OCI-LY1 (cell line): ENCODE data around the gene ATP13A4.

Experiments used
- H2AFZ ChIP-seq: fragments of 200-600 bp; sonication (generic), shearing (Covaris generic); 2 replicates; pipeline ENCODE4 v1.6.0; 2014; ENCODE audit warnings: antibody characterized with exemption, mild to moderate bottlenecking, low read length
- H3F3A ChIP-seq: fragments of 200-600 bp; sonication (generic), shearing (Covaris generic); 2 replicates; pipeline ENCODE4 v1.6.0; 2014; ENCODE audit warnings: mild to moderate bottlenecking, antibody characterized with exemption, low read length, moderate library complexity; ENCODE audit not compliant: insufficient read depth
- H3K27ac ChIP-seq: fragments of 200-600 bp; sonication (generic); 2 replicates; pipeline ENCODE4 v1.5.1; 2014; ENCODE audit warnings: low read length, mixed run types, mild to moderate bottlenecking, low read depth; ENCODE audit not compliant: poor library complexity, severe bottlenecking
- H3K27me3 ChIP-seq: fragments of 200-600 bp; sonication (generic); 2 replicates; pipeline ENCODE4 v1.6.0; 2014; ENCODE audit warnings: antibody characterized with exemption, mild to moderate bottlenecking, low read length, moderate library complexity; ENCODE audit not compliant: insufficient read depth
- H3K36me3 ChIP-seq: fragments of 200-600 bp; sonication (generic); 2 replicates; pipeline ENCODE4 v1.6.1; 2014; ENCODE audit warnings: mild to moderate bottlenecking, antibody characterized with exemption, low read length, moderate library complexity, mixed read lengths; ENCODE audit not compliant: insufficient read depth
- H3K4me1 ChIP-seq: fragments of 200-600 bp; sonication (generic); 2 replicates; pipeline ENCODE4 v1.5.1; 2014; ENCODE audit warnings: mild to moderate bottlenecking, low read length, moderate library complexity; ENCODE audit not compliant: insufficient read depth, severe bottlenecking
- H3K4me2 ChIP-seq: fragments of 200-600 bp; sonication (generic), shearing (Covaris generic); 2 replicates; pipeline ENCODE4 v1.6.1; 2014; ENCODE audit warnings: low read length
- H3K4me3 ChIP-seq: fragments of 200-600 bp; sonication (generic); 2 replicates; pipeline ENCODE4 v1.5.1; 2014; ENCODE audit warnings: low read length, low read depth, mild to moderate bottlenecking, mixed read lengths; ENCODE audit not compliant: poor library complexity, severe bottlenecking
- H3K79me2 ChIP-seq: fragments of 200-600 bp; shearing (Covaris generic); 2 replicates; pipeline ENCODE4 v1.6.1; 2016; ENCODE audit warnings: mixed run types, low read length, mixed read lengths; ENCODE audit not compliant: insufficient read depth
- H3K9ac ChIP-seq: fragments of 200-600 bp; sonication (generic), shearing (Covaris generic); 2 replicates; pipeline ENCODE4 v1.6.1; 2014; ENCODE audit warnings: mild to moderate bottlenecking, low read length, mixed read lengths
- H3K9me2 ChIP-seq: fragments of 200-600 bp; sonication (generic), shearing (Covaris generic); 2 replicates; pipeline ENCODE4 v1.6.1; 2014; ENCODE audit warnings: low read depth, mild to moderate bottlenecking, low read length, mixed read lengths
- H3K9me3 ChIP-seq: fragments of 200-600 bp; shearing (Covaris generic); 2 replicates; pipeline ENCODE4 v1.6.1; 2014; ENCODE audit warnings: low read length, mixed read lengths
- H4K20me1 ChIP-seq: fragments of 200-600 bp; sonication (generic), shearing (Covaris generic); 2 replicates; pipeline ENCODE4 v1.6.0; 2016; ENCODE audit warnings: mild to moderate bottlenecking, low read length; ENCODE audit not compliant: insufficient read depth
- EZH2 ChIP-seq: fragments of 200-600 bp; sonication (generic), shearing (Covaris generic); IDR thresholded peaks from 2 replicates; pipeline ENCODE4 v1.8.0; 2017; ENCODE audit warnings: borderline replicate concordance, mixed run types, mild to moderate bottlenecking, antibody characterized with exemption, low read length, moderate library complexity, mixed read lengths
- TF ChIP-seq, protein P1 (sequence below): fragments of 200-600 bp; sonication (generic), shearing (Covaris generic); IDR thresholded peaks from 2 replicates; pipeline ENCODE4 v1.5.1; 2017; ENCODE audit warnings: mild to moderate bottlenecking, antibody characterized with exemption, low read length, moderate library complexity, mixed read lengths

The ATP13A4 gene

GRCh38 chr3:193498215-193498614 is 56.5 kb downstream of the ATP13A4 start:
- Histone ChIP-seq H3K36me3 (no peaks in the 10 kb centered on the region), H4K20me1 (no peaks in the 10 kb centered on the region), H3K4me3 (no peak overlapping the region), H3K27ac (no peak overlapping the region), H2AFZ (no peak overlapping the region), H3K9me3 (no peaks in the 10 kb centered on the region), H3K9ac (no peak overlapping the region), H3K4me2 (no peak overlapping the region), H3K4me1 (no peaks in the 10 kb centered on the region), H3K9me2 (no peaks in the 10 kb centered on the region), H3K27me3 (no peaks in the 10 kb centered on the region), H3K79me2 (no peaks in the 10 kb centered on the region), H3F3A (no peaks in the 10 kb centered on the region)
- TF ChIP-seq, protein P1, sequence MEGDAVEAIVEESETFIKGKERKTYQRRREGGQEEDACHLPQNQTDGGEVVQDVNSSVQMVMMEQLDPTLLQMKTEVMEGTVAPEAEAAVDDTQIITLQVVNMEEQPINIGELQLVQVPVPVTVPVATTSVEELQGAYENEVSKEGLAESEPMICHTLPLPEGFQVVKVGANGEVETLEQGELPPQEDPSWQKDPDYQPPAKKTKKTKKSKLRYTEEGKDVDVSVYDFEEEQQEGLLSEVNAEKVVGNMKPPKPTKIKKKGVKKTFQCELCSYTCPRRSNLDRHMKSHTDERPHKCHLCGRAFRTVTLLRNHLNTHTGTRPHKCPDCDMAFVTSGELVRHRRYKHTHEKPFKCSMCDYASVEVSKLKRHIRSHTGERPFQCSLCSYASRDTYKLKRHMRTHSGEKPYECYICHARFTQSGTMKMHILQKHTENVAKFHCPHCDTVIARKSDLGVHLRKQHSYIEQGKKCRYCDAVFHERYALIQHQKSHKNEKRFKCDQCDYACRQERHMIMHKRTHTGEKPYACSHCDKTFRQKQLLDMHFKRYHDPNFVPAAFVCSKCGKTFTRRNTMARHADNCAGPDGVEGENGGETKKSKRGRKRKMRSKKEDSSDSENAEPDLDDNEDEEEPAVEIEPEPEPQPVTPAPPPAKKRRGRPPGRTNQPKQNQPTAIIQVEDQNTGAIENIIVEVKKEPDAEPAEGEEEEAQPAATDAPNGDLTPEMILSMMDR = no peak
- TF ChIP-seq EZH2 = no peak

GRCh38 chr3:193496658-193497057 is 58.0 kb downstream of the ATP13A4 start:
- no peaks in the 10 kb centered on the region for H3K9me2 ChIP-seq
- no peaks in the 10 kb centered on the region for H3K79me2 ChIP-seq
- no peaks in the 10 kb centered on the region for H3K27me3 ChIP-seq
- H3K27ac ChIP-seq = no peak overlapping the region
- no peak overlapping the region for H3K9ac ChIP-seq
- no peaks in the 10 kb centered on the region for H3K4me1 ChIP-seq
- TF ChIP-seq, protein P1 = no peak
- no peak for TF ChIP-seq EZH2
- no peak overlapping the region for H2AFZ ChIP-seq
- H3K4me3 ChIP-seq = no peak overlapping the region
- H3K4me2 ChIP-seq = no peak overlapping the region
- H4K20me1 ChIP-seq = no peaks in the 10 kb centered on the region
- no peaks in the 10 kb centered on the region for H3F3A ChIP-seq
- H3K9me3 ChIP-seq = no peaks in the 10 kb centered on the region
- H3K36me3 ChIP-seq = no peaks in the 10 kb centered on the region

- TF ChIP-seq, protein P1 = no peak
- no peak for TF ChIP-seq EZH2
- Histone ChIP-seq H4K20me1 (no peaks in the 10 kb centered on the region), H3K9ac (no peak overlapping the region), H3K4me1 (no peaks in the 10 kb centered on the region), H3K4me2 (no peak overlapping the region), H3K27ac (no peak overlapping the region), H3K4me3 (no peak overlapping the region), H3F3A (no peaks in the 10 kb centered on the region), H3K36me3 (no peaks in the 10 kb centered on the region), H3K79me2 (no peaks in the 10 kb centered on the region), H3K27me3 (no peaks in the 10 kb centered on the region), H3K9me2 (no peaks in the 10 kb centered on the region), H3K9me3 (no peaks in the 10 kb centered on the region), H2AFZ (no peak overlapping the region)
These were observed 63.7 kb downstream of the ATP13A4 start for GRCh38 chr3:193491026-193491425.
